Activated B cell treated with CpG ODN at 0.5 μM for 24 hours (primary cell): ENCODE results near the gene SYT12. TPM values are rescaled to one million over a fixed set of nuclear protein-coding genes. Genes with fewer than 3 reads are reported as not detected.

Experiments
- ATAC-seq: fragments of 200-7000 bp; cut with Tn5 transposase; one replicate; pipeline ENCODE4 v1.10.0; 2021; ENCODE audit warnings: low read depth, mild to moderate bottlenecking, moderate library complexity
- CTCF ChIA-PET: fragments of 350-600 bp; sonication (Branson Sonifier 250); formaldehyde crosslinking; loops from one replicate; lab custom pipeline; 2021; ENCODE audit warnings: antibody characterized with exemption; lab: Charles Lee
- POLR2A ChIA-PET: fragments of 350-600 bp; sonication (Branson Sonifier 250); formaldehyde crosslinking; loops from one replicate; lab custom pipeline; 2021; ENCODE audit warnings: antibody characterized with exemption; lab: Charles Lee
- DNase-seq: peaks from one replicate; pipeline ENCODE4 v3.0.0; 2022
- H3K27ac Mint-ChIP-seq: one replicate; pipeline ENCODE4 v1.8.0; 2020; ENCODE audit warnings: mixed read lengths
- H3K27me3 Mint-ChIP-seq: one replicate; pipeline ENCODE4 v1.8.0; 2021; ENCODE audit warnings: mixed read lengths
- H3K36me3 Mint-ChIP-seq: one replicate; pipeline ENCODE4 v1.8.0; 2021; ENCODE audit warnings: low read depth, mixed read lengths
- H3K4me1 Mint-ChIP-seq: one replicate; pipeline ENCODE4 v1.8.0; 2021; ENCODE audit warnings: mixed read lengths
- H3K4me3 Mint-ChIP-seq: one replicate; pipeline ENCODE4 v1.8.0; 2020; ENCODE audit warnings: mild to moderate bottlenecking, mixed read lengths
- H3K9me3 Mint-ChIP-seq: one replicate; pipeline ENCODE4 v1.8.0; 2020; ENCODE audit warnings: mixed read lengths
- intact Hi-C: fragments of 100-400 bp; cut with micrococcal nuclease; formaldehyde crosslinking; loops from one replicate; pipeline ENCODE4 v1.15.1; 2024
- total RNA-seq: library from RNA; stranded (reverse); gene quantifications from 2 replicates; pipeline ENCODE4 v1.2.3, GENCODE V29; 2022
- TF ChIP-seq, protein P1 (sequence below): fragments of 200-600 bp; IDR thresholded peaks from one replicate; pipeline ENCODE4 v1.8.0; 2022; ENCODE audit warnings: antibody characterized with exemption, mild to moderate bottlenecking

The SYT12 gene
- total RNA-seq, 1 donor from 2014 or later: not detected

DNA sequence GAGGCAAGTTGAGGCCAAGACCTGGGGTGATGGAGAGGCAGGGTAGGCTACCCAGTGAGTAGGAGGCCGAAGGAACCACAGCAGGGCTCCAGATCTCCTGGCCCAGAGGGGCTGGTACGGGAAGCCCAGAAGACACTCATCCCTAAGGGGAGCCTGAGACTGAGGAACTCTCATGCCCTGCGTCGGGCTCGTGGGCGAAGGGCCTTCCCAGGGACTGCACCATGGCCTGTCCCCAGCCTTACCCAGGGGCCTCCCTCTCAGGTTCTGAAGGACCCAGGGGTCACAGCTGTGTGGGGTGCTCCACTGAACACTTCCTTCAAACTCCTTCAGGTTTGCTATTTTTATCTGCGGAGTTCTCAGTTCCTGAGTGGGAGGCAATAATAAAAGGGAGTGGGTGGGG, 15.8 kb upstream of the SYT12 start:
- ChIA-PET CTCF (no interaction called here), POLR2A (interaction anchor here (1.7 kb wide), 1 partner anchor 163 kb away, joined by 3 read pairs; the partner anchor contains the start of gene RCE1)
- Mint-ChIP-seq H3K27ac (no peak overlapping the region), H3K27me3 (peaks cover 12% of the 10 kb centered on the region), H3K9me3 (no peaks in the 10 kb centered on the region), H3K36me3 (no peaks in the 10 kb centered on the region), H3K4me3 (no peak overlapping the region), H3K4me1 (no peaks in the 10 kb centered on the region)
- TF ChIP-seq, protein P1, sequence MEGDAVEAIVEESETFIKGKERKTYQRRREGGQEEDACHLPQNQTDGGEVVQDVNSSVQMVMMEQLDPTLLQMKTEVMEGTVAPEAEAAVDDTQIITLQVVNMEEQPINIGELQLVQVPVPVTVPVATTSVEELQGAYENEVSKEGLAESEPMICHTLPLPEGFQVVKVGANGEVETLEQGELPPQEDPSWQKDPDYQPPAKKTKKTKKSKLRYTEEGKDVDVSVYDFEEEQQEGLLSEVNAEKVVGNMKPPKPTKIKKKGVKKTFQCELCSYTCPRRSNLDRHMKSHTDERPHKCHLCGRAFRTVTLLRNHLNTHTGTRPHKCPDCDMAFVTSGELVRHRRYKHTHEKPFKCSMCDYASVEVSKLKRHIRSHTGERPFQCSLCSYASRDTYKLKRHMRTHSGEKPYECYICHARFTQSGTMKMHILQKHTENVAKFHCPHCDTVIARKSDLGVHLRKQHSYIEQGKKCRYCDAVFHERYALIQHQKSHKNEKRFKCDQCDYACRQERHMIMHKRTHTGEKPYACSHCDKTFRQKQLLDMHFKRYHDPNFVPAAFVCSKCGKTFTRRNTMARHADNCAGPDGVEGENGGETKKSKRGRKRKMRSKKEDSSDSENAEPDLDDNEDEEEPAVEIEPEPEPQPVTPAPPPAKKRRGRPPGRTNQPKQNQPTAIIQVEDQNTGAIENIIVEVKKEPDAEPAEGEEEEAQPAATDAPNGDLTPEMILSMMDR: no peak
- no peak for ATAC-seq
- intact Hi-C loops: no loop called here
- no peak for DNase-seq

DNA sequence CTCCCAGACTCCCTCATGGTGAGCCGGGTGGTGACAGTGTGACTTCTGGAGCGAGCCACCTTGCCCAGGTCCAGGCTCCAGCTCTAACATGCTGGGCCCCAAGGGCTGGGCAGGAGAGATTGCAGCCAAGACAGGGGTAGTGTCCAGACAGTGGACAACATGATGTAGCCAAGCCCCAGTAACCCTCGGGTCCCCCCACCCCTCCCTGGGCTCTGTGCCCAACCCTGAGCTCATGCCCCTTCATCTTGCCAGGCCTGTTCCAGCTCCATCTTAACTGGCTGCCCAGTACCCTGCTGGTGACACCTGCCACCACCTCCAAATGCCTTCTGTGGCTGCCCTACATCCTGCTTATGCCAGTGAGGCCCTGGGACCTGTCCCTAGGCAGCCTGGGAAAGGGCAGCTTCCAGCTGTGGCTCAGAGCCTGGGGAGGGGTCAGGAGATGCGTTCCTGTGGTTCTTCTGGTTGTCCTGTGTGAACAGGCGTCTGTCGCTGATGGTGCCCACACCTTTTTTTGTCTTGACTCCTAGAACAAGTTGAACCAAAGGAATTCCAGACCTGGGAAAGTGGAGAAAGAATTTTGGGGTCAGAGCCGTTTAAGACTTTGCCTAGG, 12.5 kb upstream of the SYT12 start:
- ChIA-PET POLR2A (no interaction called here), CTCF (no interaction called here)
- intact Hi-C loops: no loop called here
- Mint-ChIP-seq H3K9me3 (no peaks in the 10 kb centered on the region), H3K4me1 (no peaks in the 10 kb centered on the region), H3K27ac (no peak overlapping the region), H3K27me3 (peaks cover 26% of the 10 kb centered on the region), H3K36me3 (no peaks in the 10 kb centered on the region), H3K4me3 (no peak overlapping the region)
- ATAC-seq: no peak
- TF ChIP-seq, protein P1: no peak
- no peak for DNase-seq

DNA sequence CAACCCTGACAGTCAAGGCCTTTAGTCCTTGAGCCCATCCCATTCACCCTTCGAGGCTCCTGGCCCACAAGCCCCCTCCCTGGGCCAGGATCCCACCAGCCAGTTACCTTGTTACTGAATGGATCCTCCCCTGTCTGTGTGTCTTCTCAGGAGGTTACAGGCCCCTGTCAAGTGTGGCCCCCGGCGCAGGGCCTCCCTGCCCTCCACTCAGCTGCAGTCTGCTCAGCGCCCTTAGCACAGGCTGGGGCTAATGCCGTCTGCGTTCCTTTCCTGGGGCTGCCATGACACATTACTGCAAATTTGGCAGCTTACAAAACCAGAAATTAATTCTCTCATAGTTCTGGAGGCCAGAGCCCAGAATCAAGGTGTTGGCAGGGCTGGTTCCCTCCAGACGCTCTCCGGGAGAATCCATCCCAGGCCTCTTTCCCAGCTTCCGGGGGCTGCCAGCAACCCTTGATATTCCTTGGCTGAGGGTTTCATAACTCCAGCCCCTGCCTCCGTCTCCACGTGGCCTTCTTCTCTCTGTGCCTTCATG, 9.4 kb upstream of the SYT12 start:
- ChIA-PET CTCF (no interaction called here), POLR2A (no interaction called here)
- TF ChIP-seq, protein P1: no peak
- Mint-ChIP-seq H3K27me3 (peaks cover 32% of the 10 kb centered on the region), H3K27ac (no peak overlapping the region), H3K9me3 (no peaks in the 10 kb centered on the region), H3K4me3 (no peak overlapping the region), H3K36me3 (no peaks in the 10 kb centered on the region), H3K4me1 (no peaks in the 10 kb centered on the region)
- ATAC-seq: no peak
- intact Hi-C loops: no loop called here
- DNase-seq: no peak

GRCh38 chr11:67014343-67014742, 8.6 kb upstream of the SYT12 start:
- intact Hi-C loops: no loop called here
- CTCF ChIA-PET: no interaction called here
- ATAC-seq: no peak
- POLR2A ChIA-PET: no interaction called here
- Mint-ChIP-seq H3K4me3 (no peak overlapping the region), H3K4me1 (no peaks in the 10 kb centered on the region), H3K9me3 (peaks cover 2% of the 10 kb centered on the region), H3K27ac (no peak overlapping the region), H3K36me3 (no peaks in the 10 kb centered on the region), H3K27me3 (peaks cover 35% of the 10 kb centered on the region)
- no peak for DNase-seq
- TF ChIP-seq, protein P1: no peak

DNA sequence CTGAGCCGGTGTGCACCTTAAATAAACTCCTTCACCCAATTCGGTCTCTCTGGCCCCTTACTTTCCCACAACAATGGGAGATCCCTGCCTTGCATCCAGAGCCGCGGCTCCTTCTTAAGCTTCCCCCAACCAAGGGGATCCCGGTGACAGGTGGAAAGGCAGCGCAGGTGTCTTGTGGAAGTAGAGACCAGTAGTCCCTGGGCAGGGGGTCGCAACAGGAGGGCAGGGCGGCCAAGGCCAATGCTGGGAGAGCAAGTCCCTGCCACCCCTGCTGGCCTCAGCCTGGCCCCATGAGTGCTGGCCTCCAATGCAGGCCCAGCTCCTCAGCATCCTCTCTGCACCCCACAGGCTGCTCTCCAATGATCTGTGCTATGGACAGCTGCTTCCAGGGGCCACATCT, 7.9 kb upstream of the SYT12 start:
- ChIA-PET CTCF (no interaction called here), POLR2A (no interaction called here)
- intact Hi-C loops: no loop called here
- Mint-ChIP-seq H3K9me3 (peaks cover 2% of the 10 kb centered on the region), H3K27ac (no peak overlapping the region), H3K4me1 (no peaks in the 10 kb centered on the region), H3K36me3 (no peaks in the 10 kb centered on the region), H3K4me3 (no peak overlapping the region), H3K27me3 (peaks cover 34% of the 10 kb centered on the region)
- DNase-seq (no peak), ATAC-seq (no peak)
- TF ChIP-seq, protein P1: no peak
